Breast epithelium (tissue), 4 donors: ENCODE data around the gene CLEC11A. TPM values are rescaled to one million over a fixed set of nuclear protein-coding genes. Genes with fewer than 3 reads are reported as not detected.

ENCODE experiments used
- DNase-seq, 2 donors: peaks; one replicate each; pipeline ENCODE4 v3.0.0-alpha.2; 2019; ENCODE audit warnings: low spot score in 2 of 2
- H3K27ac ChIP-seq, 2 donors: fragments of 200-600 bp; sonication (generic) in 1 of 2; one replicate each; pipeline ENCODE4 v1.5.1; 2016 to 2019; ENCODE audit warnings: mild to moderate bottlenecking in 1 of 2
- H3K27me3 ChIP-seq, 2 donors: fragments of 200-600 bp; sonication (generic) in 1 of 2; one replicate each; pipeline versions ENCODE4 v1.5.1 to v1.6.0; 2017 to 2019; ENCODE audit warnings: control low read depth in 1 of 2, mild to moderate bottlenecking in 1 of 2
- H3K36me3 ChIP-seq: fragments of 200-600 bp; one replicate; pipeline ENCODE4 v1.5.1; 2019
- H3K4me1 ChIP-seq, 2 donors: fragments of 200-600 bp; sonication (generic); one replicate each; pipeline ENCODE4 v1.5.1; 2016 to 2019; ENCODE audit warnings: control low read depth in 1 of 2
- H3K4me3 ChIP-seq, 3 donors: fragments of 200-600 bp; sonication (generic); 1 replicate in 2 of 3; 2 replicates in 1 of 3; pipeline ENCODE4 v1.5.1; 2016 to 2019; ENCODE audit warnings: mild to moderate bottlenecking in 3 of 3, moderate library complexity in 2 of 3
- H3K9me3 ChIP-seq, 2 donors: fragments of 200-600 bp; sonication (generic) in 1 of 2; one replicate each; pipeline ENCODE4 v1.5.1; 2016 to 2019; ENCODE audit warnings: control low read depth in 1 of 2
- POLR2A ChIP-seq: fragments of 450-650 bp; IDR thresholded peaks from one replicate; pipeline ENCODE4 v1.6.1; 2016; ENCODE audit warnings: antibody characterized with exemption, mild to moderate bottlenecking, moderate library complexity
- POLR2AphosphoS5 ChIP-seq, 3 donors: sonication (generic); formaldehyde crosslinking; IDR thresholded peaks; one replicate each; pipeline ENCODE4 v1.6.1; 2017; ENCODE audit warnings: antibody characterized with exemption in 3 of 3
- intact Hi-C: fragments of 100-400 bp; cut with DNase I; formaldehyde crosslinking; loops from one replicate; pipeline ENCODE4 v1.15.1; 2023; ENCODE audit warnings: low total_unique reads
- total RNA-seq, 3 donors: library from RNA; depleted of rRNA; stranded (reverse); fragments of >200 nt; gene quantifications; one replicate each; pipeline ENCODE4 v1.1.0, GENCODE V29; 2016
- TF ChIP-seq, protein P1 (sequence below), 3 donors: fragments of 450-650 bp; IDR thresholded peaks; one replicate each; pipeline ENCODE4 v1.5.1; 2016 to 2017; ENCODE audit warnings: antibody characterized with exemption in 3 of 3, mild to moderate bottlenecking in 3 of 3, moderate library complexity in 3 of 3

CLEC11A gene
- total RNA-seq, 3 donors from 2014 or later: 16.4 to 24.3 (median 20.6) TPM

DNA sequence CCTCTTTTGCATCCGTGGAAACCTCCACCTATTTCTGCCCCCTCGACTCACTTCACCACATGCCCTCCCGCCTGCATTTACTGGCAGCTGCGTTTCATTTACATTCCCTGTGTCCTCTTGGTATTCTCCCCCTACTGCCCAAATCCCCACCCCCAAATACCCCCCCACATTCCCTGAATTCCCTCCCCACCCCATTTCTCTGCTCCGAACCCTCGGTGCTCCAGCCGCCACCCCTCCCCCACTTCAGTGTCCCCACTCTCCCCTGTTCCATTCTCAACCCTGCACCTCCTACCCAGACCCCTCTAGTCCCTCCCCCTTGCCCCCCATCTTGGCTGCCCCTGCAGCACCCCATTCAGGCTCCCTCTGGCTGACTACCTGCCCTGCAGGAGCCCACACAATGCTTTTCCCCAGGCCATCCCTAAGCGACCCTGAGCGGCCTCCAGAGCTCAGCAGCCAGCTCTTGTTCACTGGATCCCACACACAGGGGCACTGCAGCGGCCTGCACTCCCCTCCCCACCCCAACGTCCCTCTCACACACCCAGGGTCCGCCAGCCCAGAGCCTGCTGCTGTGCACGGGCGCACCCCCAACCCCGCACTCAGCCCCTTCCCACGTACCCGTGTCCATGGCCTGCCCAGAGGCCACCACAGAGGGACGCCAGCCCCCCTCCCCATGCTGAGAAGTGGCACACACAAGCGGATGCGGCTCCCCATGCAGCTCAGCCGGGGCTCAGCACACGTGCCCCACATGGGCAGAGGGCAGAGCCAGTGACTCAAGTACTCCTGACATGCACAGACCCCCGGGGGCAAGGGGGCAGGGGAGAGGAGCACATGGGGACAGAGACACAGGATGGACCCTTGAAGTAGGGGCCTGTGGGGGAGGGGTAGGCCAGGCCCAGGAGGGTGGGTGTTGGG is 29.8 kb upstream of the CLEC11A start:
- H3K36me3 ChIP-seq: no peaks in the 10 kb centered on the region
- H3K4me1 ChIP-seq: no peaks in the 10 kb centered on the region
- TF ChIP-seq, protein P1, sequence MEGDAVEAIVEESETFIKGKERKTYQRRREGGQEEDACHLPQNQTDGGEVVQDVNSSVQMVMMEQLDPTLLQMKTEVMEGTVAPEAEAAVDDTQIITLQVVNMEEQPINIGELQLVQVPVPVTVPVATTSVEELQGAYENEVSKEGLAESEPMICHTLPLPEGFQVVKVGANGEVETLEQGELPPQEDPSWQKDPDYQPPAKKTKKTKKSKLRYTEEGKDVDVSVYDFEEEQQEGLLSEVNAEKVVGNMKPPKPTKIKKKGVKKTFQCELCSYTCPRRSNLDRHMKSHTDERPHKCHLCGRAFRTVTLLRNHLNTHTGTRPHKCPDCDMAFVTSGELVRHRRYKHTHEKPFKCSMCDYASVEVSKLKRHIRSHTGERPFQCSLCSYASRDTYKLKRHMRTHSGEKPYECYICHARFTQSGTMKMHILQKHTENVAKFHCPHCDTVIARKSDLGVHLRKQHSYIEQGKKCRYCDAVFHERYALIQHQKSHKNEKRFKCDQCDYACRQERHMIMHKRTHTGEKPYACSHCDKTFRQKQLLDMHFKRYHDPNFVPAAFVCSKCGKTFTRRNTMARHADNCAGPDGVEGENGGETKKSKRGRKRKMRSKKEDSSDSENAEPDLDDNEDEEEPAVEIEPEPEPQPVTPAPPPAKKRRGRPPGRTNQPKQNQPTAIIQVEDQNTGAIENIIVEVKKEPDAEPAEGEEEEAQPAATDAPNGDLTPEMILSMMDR (IDR thresholded peaks at IDR 0.05): no peak
- TF ChIP-seq POLR2AphosphoS5 (IDR thresholded peaks at IDR 0.05) (no peak), POLR2A (no peak)
- no peak for DNase-seq
- H3K27me3 ChIP-seq: peaks cover 11 to 62% of the 10 kb centered on the region in 2 donors
- H3K9me3 ChIP-seq: no peaks in the 10 kb centered on the region
- no peak overlapping the region for H3K27ac ChIP-seq
- intact Hi-C loops: no loop called here
- no peak overlapping the region for H3K4me3 ChIP-seq

DNA sequence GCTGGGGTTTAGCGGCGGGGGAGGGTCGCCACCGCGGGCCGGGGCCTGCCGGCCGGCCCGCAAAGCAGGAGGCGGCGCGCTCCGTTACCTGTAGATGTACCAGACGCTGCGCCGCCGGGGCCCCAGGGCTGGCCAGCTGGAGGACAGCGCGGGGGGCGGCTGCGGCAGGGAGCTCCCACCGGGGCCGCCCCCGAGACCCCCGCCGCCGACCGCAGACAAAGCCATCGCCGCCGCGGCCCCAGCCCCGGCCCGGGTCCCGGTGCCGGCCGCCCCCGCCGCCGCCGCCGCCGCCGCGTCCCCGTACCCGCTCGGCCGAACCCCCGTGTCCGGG is 28.4 kb upstream of the CLEC11A start:
- no peak for DNase-seq
- no peaks in the 10 kb centered on the region for H3K9me3 ChIP-seq
- peak overlapping the region in 1 of 3 donors; percentile 22 for H3K4me3 ChIP-seq
- H3K36me3 ChIP-seq: no peaks in the 10 kb centered on the region
- H3K27me3 ChIP-seq: peaks cover 11 to 67% of the 10 kb centered on the region in 2 donors
- intact Hi-C loops: no loop called here
- no peak overlapping the region for H3K27ac ChIP-seq
- no peaks in the 10 kb centered on the region for H3K4me1 ChIP-seq
- TF ChIP-seq, protein P1 (IDR thresholded peaks at IDR 0.05): no peak
- TF ChIP-seq POLR2A: no peak
- TF ChIP-seq POLR2AphosphoS5 (IDR thresholded peaks at IDR 0.05): no peak

DNA sequence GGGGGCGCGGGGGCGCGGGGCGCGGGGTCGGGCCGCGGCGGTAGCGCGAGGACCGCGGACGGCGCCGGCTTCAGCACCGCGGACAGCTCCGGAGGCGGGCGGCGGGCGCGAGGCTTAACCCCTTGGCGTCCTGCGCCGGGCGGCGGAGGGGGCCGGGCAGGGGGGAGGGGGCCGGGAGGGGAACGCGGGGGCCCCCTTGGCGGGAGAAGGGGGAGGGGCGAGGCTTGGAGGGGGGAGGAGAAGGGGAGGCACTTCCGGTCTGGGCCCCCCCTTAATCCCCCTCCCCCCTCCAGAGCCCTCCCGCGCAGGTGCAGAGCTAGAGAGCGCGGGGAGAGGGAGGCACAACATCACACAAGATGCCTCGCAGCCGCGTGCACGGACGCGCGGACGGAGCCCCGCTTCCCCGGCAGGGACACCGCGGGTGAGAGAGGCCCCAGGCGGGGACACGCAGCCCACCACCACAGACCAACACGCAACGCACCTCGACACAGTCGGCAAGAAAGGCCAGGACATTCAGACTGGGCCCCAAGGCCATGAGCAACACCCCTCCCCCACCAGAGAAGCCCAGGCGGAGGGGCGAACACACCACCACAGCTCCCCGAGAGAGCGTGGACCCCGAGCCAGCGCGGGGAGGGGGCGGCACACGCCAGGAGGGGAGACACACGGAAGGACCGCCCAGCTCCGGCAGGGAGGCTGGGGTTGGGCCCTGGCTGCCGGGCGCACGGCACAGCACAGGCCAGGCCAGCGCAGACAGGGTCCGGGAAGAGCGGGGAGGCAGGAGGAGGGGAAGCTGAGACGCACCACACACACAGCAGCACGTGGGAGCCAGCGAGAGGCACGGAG is 27.7 kb upstream of the CLEC11A start:
- Histone ChIP-seq H3K36me3 (no peaks in the 10 kb centered on the region), H3K4me1 (no peaks in the 10 kb centered on the region), H3K27me3 (peaks cover 11 to 66% of the 10 kb centered on the region in 2 donors), H3K9me3 (no peaks in the 10 kb centered on the region), H3K4me3 (peak overlapping the region in 1 of 3 donors; percentile 22), H3K27ac (no peak overlapping the region)
- DNase-seq: no peak
- TF ChIP-seq, protein P1 (IDR thresholded peaks at IDR 0.05): no peak
- TF ChIP-seq POLR2A (no peak), POLR2AphosphoS5 (IDR thresholded peaks at IDR 0.05) (no peak)
- intact Hi-C loops: no loop called here

DNA sequence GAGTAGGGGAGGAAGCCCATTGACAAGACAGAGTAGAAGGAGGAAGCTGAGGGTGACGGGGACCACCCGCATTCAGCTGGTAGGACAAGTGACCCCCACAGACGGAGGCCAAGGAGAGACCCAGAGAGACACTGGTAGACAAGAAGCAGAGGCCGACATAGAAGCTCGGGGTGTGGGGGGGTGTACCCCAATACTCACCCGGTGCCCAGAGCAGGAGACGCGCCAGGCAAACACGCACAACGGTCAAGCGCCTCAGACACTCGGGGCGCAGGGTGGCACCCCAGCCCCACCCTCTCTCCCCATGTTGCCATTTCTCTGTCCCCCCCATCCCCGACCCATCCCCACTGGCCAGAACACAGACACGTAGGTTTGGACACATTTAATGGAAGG is 27.1 kb upstream of the CLEC11A start:
- H3K27me3 ChIP-seq: peaks cover 11 to 61% of the 10 kb centered on the region in 2 donors
- no peak overlapping the region for H3K27ac ChIP-seq
- intact Hi-C loops: no loop called here
- TF ChIP-seq, protein P1 (IDR thresholded peaks at IDR 0.05): no peak
- TF ChIP-seq POLR2AphosphoS5 (IDR thresholded peaks at IDR 0.05): no peak
- no peak for TF ChIP-seq POLR2A
- no peaks in the 10 kb centered on the region for H3K36me3 ChIP-seq
- no peak for DNase-seq
- H3K4me1 ChIP-seq: no peaks in the 10 kb centered on the region
- H3K9me3 ChIP-seq: no peaks in the 10 kb centered on the region
- no peak overlapping the region for H3K4me3 ChIP-seq
